ENCODE data around the gene SLC51B.

SLC51B gene

DNA sequence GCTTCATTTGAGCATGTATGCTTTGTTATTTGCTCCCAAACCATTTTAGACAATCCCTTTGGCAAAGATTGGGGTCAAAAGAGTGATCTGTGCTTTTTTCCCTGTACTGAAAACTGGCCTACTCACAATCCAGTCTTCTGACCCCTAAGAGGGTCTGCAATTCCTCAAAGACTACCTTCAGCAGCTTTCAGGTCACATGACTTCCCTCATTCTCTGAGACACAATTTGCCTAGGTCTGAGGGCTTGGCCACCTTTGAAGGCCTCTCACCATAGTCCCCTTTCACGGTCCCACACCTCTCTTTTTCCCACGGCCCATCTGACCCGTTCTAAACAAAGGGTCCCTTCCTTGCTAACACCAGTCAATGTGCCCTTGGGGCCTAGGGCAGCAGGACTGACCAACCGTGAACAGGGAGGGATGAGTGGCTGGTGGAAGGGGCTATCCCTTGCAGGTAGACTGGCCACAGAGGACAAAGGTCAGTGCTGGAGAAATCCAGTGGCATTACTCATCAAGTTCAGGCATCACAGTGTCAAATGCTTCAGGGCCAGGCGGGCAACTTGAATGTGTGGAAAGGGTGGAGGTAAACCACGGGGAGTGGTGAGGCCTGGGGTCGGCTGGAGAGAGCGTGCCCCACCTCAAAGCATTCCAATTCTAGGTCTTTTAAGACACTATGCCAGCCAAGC, 11.8 kb downstream of the SLC51B start:
- Histone ChIP-seq H3K4me3 (ENCODE audit: low read depth, low read length) (no peak overlapping the region), H3K27me3 (ENCODE audit: control insufficient read depth, insufficient read depth, low read length) (no peaks in the 10 kb centered on the region), H3K9ac (ENCODE audit: low read depth, low read length) (no peak overlapping the region), H3K27ac (ENCODE audit: low read depth, low read length) (no peak overlapping the region), H3K9me3 (ENCODE audit: control insufficient read depth, insufficient read depth, low read length) (no peaks in the 10 kb centered on the region), H3K36me3 (ENCODE audit: control insufficient read depth, insufficient read depth, low read length) (no peaks in the 10 kb centered on the region; the same call in none of the 2 replicates), H3K4me1 (ENCODE audit: control insufficient read depth, insufficient read depth, low read length) (no peaks in the 10 kb centered on the region)

DNA sequence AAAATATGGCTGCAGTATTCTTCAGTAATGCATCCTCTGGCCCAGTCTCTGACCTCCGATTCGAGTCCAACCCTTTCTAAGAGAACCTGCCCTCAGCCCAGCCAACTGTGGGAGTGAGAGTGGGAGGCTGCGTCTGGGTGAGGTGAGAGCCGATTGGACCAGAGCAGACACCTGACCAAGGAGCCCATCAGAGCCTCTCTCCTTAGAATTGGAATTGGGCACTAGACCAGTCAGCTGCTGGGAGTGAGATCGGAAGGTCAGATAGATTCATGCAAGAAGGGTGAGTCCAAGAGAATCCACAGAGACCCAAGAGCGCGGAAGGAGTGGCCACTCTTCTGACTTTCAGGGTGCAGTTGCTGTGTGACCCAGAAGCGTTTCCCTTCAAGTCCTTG, 12.4 kb downstream of the SLC51B start:
- no peak overlapping the region for H3K9ac ChIP-seq (ENCODE audit: low read depth, low read length)
- H3K36me3 ChIP-seq (ENCODE audit: control insufficient read depth, insufficient read depth, low read length), result no peaks in the 10 kb centered on the region; the same call in none of the 2 replicates
- no peaks in the 10 kb centered on the region for H3K27me3 ChIP-seq (ENCODE audit: control insufficient read depth, insufficient read depth, low read length)
- H3K9me3 ChIP-seq (ENCODE audit: control insufficient read depth, insufficient read depth, low read length), result no peaks in the 10 kb centered on the region
- H3K27ac ChIP-seq (ENCODE audit: low read depth, low read length), result no peak overlapping the region
- no peak overlapping the region for H3K4me3 ChIP-seq (ENCODE audit: low read depth, low read length)
- H3K4me1 ChIP-seq (ENCODE audit: control insufficient read depth, insufficient read depth, low read length), result no peaks in the 10 kb centered on the region

GRCh38 chr15:65058394-65059368, 13.5 kb downstream of the SLC51B start:
- no peak overlapping the region for H3K9ac ChIP-seq (ENCODE audit: low read depth, low read length)
- H3K27me3 ChIP-seq (ENCODE audit: control insufficient read depth, insufficient read depth, low read length), result no peaks in the 10 kb centered on the region
- H3K4me3 ChIP-seq (ENCODE audit: low read depth, low read length), result no peak overlapping the region
- no peaks in the 10 kb centered on the region for H3K9me3 ChIP-seq (ENCODE audit: control insufficient read depth, insufficient read depth, low read length)
- no peaks in the 10 kb centered on the region for H3K4me1 ChIP-seq (ENCODE audit: control insufficient read depth, insufficient read depth, low read length)
- no peaks in the 10 kb centered on the region; the same call in none of the 2 replicates for H3K36me3 ChIP-seq (ENCODE audit: control insufficient read depth, insufficient read depth, low read length)
- H3K27ac ChIP-seq (ENCODE audit: low read depth, low read length), result no peak overlapping the region

DNA sequence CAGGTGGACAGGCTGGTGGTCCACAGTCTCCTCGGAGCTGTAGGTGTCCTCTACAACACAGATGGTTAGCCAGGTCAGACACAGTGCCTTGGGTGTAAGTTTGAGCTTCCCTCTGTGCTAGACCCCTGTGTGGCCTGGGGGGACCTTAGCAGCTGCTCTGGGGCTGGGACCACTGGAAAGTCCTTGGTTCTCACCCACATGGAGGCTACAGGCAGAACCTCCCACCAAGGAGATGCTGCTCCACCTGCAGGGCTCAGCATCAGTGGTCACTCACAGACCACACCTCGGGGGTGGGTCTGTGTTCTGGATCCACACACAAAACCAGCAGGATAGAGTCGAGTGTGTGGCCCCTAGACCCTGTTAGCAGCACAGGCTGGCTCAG, 14.2 kb downstream of the SLC51B start:
- Histone ChIP-seq H3K27ac (ENCODE audit: low read depth, low read length) (no peak overlapping the region), H3K27me3 (ENCODE audit: control insufficient read depth, insufficient read depth, low read length) (no peaks in the 10 kb centered on the region), H3K9me3 (ENCODE audit: control insufficient read depth, insufficient read depth, low read length) (no peaks in the 10 kb centered on the region), H3K9ac (ENCODE audit: low read depth, low read length) (no peak overlapping the region), H3K36me3 (ENCODE audit: control insufficient read depth, insufficient read depth, low read length) (no peaks in the 10 kb centered on the region; the same call in none of the 2 replicates), H3K4me3 (ENCODE audit: low read depth, low read length) (no peak overlapping the region), H3K4me1 (ENCODE audit: control insufficient read depth, insufficient read depth, low read length) (no peaks in the 10 kb centered on the region)

DNA sequence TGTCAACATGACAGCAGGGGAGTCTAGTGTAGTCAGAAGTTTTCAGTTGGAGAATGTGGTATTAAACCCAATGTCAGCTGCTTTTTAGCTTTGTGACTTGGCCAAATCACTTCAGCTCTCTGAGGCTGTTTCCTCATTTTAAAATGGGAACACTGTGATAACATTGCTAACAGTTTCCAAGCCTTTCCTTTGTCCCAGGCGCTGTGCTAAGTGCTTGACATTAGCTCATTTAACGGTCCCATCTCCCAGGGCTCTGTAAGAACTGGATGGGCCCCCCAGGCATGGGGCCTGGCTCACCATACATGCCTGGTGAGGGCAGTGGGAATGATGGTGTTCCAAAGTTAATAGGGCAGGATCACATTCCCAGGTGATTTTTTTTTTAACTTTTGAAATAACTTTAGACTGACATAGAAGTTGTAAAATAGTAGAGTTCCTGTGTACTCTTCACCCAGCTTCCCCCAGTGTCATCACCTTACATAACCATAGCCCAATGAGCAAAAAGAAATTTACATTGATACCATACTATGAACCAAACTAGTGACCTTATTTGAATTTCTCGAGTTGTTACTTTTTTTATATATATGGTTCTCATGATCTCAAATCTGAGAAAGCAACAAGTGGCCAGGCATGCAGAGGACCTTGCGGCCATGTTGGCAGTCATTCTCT, 14.9 kb downstream of the SLC51B start:
- Histone ChIP-seq H3K36me3 (ENCODE audit: control insufficient read depth, insufficient read depth, low read length) (no peaks in the 10 kb centered on the region; the same call in none of the 2 replicates), H3K4me1 (ENCODE audit: control insufficient read depth, insufficient read depth, low read length) (no peaks in the 10 kb centered on the region), H3K27ac (ENCODE audit: low read depth, low read length) (no peak overlapping the region), H3K9ac (ENCODE audit: low read depth, low read length) (no peak overlapping the region), H3K9me3 (ENCODE audit: control insufficient read depth, insufficient read depth, low read length) (no peaks in the 10 kb centered on the region), H3K4me3 (ENCODE audit: low read depth, low read length) (no peak overlapping the region), H3K27me3 (ENCODE audit: control insufficient read depth, insufficient read depth, low read length) (no peaks in the 10 kb centered on the region)

DNA sequence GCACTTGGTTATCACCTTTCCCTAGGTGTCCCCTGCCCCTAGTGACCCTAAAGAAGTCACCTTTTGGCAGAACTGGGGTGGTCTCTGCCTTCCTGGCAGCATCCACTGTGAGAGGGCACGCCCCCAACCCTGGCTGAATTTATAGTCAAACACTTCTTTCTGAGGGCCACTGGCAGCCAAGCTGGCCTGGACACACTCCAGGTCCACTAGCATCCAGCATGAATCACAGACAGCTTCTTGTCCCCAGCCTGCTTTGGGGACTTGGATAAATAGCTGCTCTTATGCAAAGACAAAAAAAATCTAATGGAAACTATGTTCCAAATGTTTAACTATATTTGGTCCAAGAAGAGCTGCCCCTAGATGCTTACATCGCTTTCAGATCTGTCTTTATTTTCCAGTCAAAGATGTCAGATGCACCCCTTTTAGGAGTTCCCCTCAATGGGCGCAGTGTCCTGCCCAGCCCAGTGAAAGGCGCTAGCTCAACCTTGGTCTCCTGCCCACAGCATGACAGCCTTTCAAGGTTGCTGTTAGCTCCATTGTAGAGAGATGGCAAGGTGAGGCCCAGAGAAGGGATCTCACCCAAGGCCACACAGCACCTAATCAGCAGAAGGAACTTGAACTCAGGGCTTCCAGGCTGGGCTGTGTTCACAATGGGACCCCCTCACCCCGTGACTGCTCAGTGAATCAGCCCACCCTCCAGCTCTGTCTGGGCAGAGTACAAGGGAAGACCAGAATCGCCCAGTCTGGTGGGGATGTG, 15.6 kb downstream of the SLC51B start:
- H3K4me1 ChIP-seq (ENCODE audit: control insufficient read depth, insufficient read depth, low read length), result no peaks in the 10 kb centered on the region
- no peak overlapping the region for H3K27ac ChIP-seq (ENCODE audit: low read depth, low read length)
- H3K36me3 ChIP-seq (ENCODE audit: control insufficient read depth, insufficient read depth, low read length), result no peaks in the 10 kb centered on the region; the same call in none of the 2 replicates
- H3K9ac ChIP-seq (ENCODE audit: low read depth, low read length), result no peak overlapping the region
- no peaks in the 10 kb centered on the region for H3K27me3 ChIP-seq (ENCODE audit: control insufficient read depth, insufficient read depth, low read length)
- no peaks in the 10 kb centered on the region for H3K9me3 ChIP-seq (ENCODE audit: control insufficient read depth, insufficient read depth, low read length)
- H3K4me3 ChIP-seq (ENCODE audit: low read depth, low read length), result no peak overlapping the region

DNA sequence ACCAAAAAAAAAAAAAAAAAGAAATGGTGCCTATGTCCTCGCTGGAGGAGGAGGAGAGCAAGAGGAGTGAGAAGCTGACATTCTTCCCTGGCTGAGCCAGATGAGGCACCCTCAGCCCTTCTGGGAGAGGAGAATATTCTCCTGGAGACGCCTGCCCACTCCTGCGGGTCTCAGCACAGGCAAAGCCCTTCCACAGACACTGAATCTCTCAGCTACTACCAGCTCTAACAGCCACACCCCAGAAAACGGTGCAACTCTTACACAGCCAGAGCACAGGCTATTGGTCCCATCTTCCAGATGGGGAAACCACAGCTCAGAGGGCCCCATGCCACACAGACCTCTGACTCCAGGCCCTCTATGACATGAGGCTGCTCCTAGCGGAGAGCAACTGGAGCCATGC, 16.9 kb downstream of the SLC51B start:
- Histone ChIP-seq H3K9ac (ENCODE audit: low read depth, low read length) (no peak overlapping the region), H3K4me1 (ENCODE audit: control insufficient read depth, insufficient read depth, low read length) (peaks cover 11% of the 10 kb centered on the region), H3K4me3 (ENCODE audit: low read depth, low read length) (no peak overlapping the region), H3K27ac (ENCODE audit: low read depth, low read length) (no peak overlapping the region), H3K27me3 (ENCODE audit: control insufficient read depth, insufficient read depth, low read length) (no peaks in the 10 kb centered on the region), H3K9me3 (ENCODE audit: control insufficient read depth, insufficient read depth, low read length) (no peaks in the 10 kb centered on the region), H3K36me3 (ENCODE audit: control insufficient read depth, insufficient read depth, low read length) (no peaks in the 10 kb centered on the region; the same call in none of the 2 replicates)

GRCh38 chr15:65062726-65063125, 17.5 kb downstream of the SLC51B start:
- H3K27ac ChIP-seq (ENCODE audit: low read depth, low read length), result no peak overlapping the region
- no peaks in the 10 kb centered on the region; the same call in 1 of the 2 replicates for H3K36me3 ChIP-seq (ENCODE audit: control insufficient read depth, insufficient read depth, low read length)

GRCh38 chr15:65066001-65066634, 20.9 kb downstream of the SLC51B start:
- Histone ChIP-seq H3K27ac (ENCODE audit: low read depth, low read length) (peak overlapping the region; percentile 86), H3K4me1 (ENCODE audit: control insufficient read depth, insufficient read depth, low read length) (peaks cover 19% of the 10 kb centered on the region), H3K9ac (ENCODE audit: low read depth, low read length) (no peak overlapping the region), H3K27me3 (ENCODE audit: control insufficient read depth, insufficient read depth, low read length) (peaks cover 5% of the 10 kb centered on the region; the same call in 1 of the 2 replicates), H3K36me3 (ENCODE audit: control insufficient read depth, insufficient read depth, low read length) (no peaks in the 10 kb centered on the region), H3K9me3 (ENCODE audit: control insufficient read depth, insufficient read depth, low read length) (no peaks in the 10 kb centered on the region), H3K4me3 (ENCODE audit: low read depth, low read length) (no peak overlapping the region)

More at GRCh38 chr15:65062726-65063125, 17.5 kb downstream of the SLC51B start:
- Histone ChIP-seq H3K4me3 (ENCODE audit: low read depth, low read length) (no peak overlapping the region), H3K9ac (ENCODE audit: low read depth, low read length) (no peak overlapping the region), H3K4me1 (ENCODE audit: control insufficient read depth, insufficient read depth, low read length) (peaks cover 15% of the 10 kb centered on the region), H3K9me3 (ENCODE audit: control insufficient read depth, insufficient read depth, low read length) (no peaks in the 10 kb centered on the region), H3K27me3 (ENCODE audit: control insufficient read depth, insufficient read depth, low read length) (peaks cover 5% of the 10 kb centered on the region; the same call in 1 of the 2 replicates)
